Adrenal gland (tissue), 12 donors: Measurements from ENCODE around the gene SBSN. TPM values are rescaled to one million over a fixed set of nuclear protein-coding genes. Genes with fewer than 3 reads are reported as not detected.

Experiments used
- DNase-seq, 7 donors: peaks; one replicate each; pipeline ENCODE4 v3.0.0-alpha.2; 2019 to 2020
- H3K27ac ChIP-seq, 5 donors: fragments of 200-600 bp; sonication (generic) in 4 of 5; 1 replicate in 3 of 5; 2 replicates in 2 of 5; pipeline versions ENCODE4 v1.5.1 to v1.8.0; 2016 to 2020; ENCODE audit warnings: mild to moderate bottlenecking in 1 of 5
- H3K27me3 ChIP-seq: fragments of 200-600 bp; 2 replicates; pipeline ENCODE4 v1.8.0; 2021
- H3K36me3 ChIP-seq, 2 donors: fragments of 200-600 bp; replicated peaks in 1 of 2; 1 replicate in 1 of 2; 2 replicates in 1 of 2; pipeline versions ENCODE4 v1.5.1 to v1.8.0; 2018 to 2022
- H3K4me1 ChIP-seq, 2 donors: fragments of 200-600 bp; replicated peaks in 1 of 2; 1 replicate in 1 of 2; 2 replicates in 1 of 2; pipeline versions ENCODE4 v1.5.1 to v1.8.0; 2018 to 2021
- H3K4me3 ChIP-seq, 4 donors: fragments of 200-600 bp; sonication (generic) in 3 of 4; one replicate each; pipeline ENCODE4 v1.5.1; 2016 to 2018
- H3K9me3 ChIP-seq, 3 donors: fragments of 200-600 bp; sonication (generic) in 1 of 3; replicated peaks in 1 of 3; 1 replicate in 2 of 3; 2 replicates in 1 of 3; pipeline versions ENCODE4 v1.5.1 to v1.8.0; 2016 to 2021
- POLR2A ChIP-seq, 2 donors: fragments of 450-650 bp; IDR thresholded peaks; one replicate each; pipeline ENCODE4 v1.6.1; 2017; ENCODE audit warnings: antibody characterized with exemption in 2 of 2, mild to moderate bottlenecking in 2 of 2, moderate library complexity in 1 of 2
- WGBS, 4 donors: extraction: QIAGEN DNeasy Blood & Tissue Kit in 2 of 4; methylation state at CpG; one replicate each; pipeline versions ENCODE4 v1.1.5 to v1.1.7; 2013 to 2017; 5-methylcytosine and 5-hydroxymethylcytosine counted together
- intact Hi-C, 2 donors: fragments of 100-400 bp; cut with DNase I; formaldehyde crosslinking; loops; one replicate each; pipeline versions ENCODE4 v1.14.1 to v1.15.0; 2022 to 2023
- polyA plus RNA-seq, 3 donors: library from polyadenylated mRNA; stranded (reverse); fragments of 200-250 nt in 2 of 3; fragments of 350-450 nt in 1 of 3; fragmentation: Illumina TruSeq in 1 of 3; extraction: RNeasy Lipid Tissue Mini Kit (QIAGEN cat#74804) in 1 of 3; gene quantifications; one replicate each; pipeline ENCODE4 v1.2.3, GENCODE V29; 2013 to 2014
- total RNA-seq, 9 donors: library from RNA; depleted of rRNA in 4 of 9; stranded (reverse); fragments of >200 nt in 4 of 9; fragments of 120-200 nt in 1 of 9; fragmentation: NEBNext Ultra II Directional in 1 of 9; extraction: Animal tissue kit (Norgen Biotek cat#: 25700) in 1 of 9; gene quantifications; one replicate each; pipeline versions ENCODE4 v1.1.0 to v1.2.4, GENCODE V29; 2013 to 2023
- TF ChIP-seq, protein P1 (sequence below), 6 experiments: fragments of 450-650 bp in 4 of 6; fragments of 200-600 bp in 2 of 6; sonication (generic) in 1 of 6; IDR thresholded peaks; 1 replicate in 5 of 6; 2 replicates in 1 of 6; pipeline versions ENCODE4 v1.5.1 to v1.8.0; 2016 to 2021; ENCODE audit warnings: antibody characterized with exemption in 6 of 6, mild to moderate bottlenecking in 2 of 6, moderate library complexity in 1 of 6
- donor health status: healthy with polysubstance abuse.
- donor health status: Bipolar disorder and iron deficiency.
- donor health status: DM: yes; HTN: yes; CAD: no.
- donor health status: DM: no; HTN: no; CAD: no.
- donor health status: DM: no; HTN: no; CAD: no.
- donor health status: DM: yes; HTN: yes; CAD: no.

The SBSN gene
- total and polyA plus RNA-seq, 12 donors: 0.77 TPM; not detected in 11

GRCh38 chr19:35562336-35562735, 34.2 kb upstream of the SBSN start:
- intact Hi-C loops: no loop called here
- Histone ChIP-seq H3K27me3 (no peaks in the 10 kb centered on the region), H3K4me3 (no peak overlapping the region), H3K27ac (no peak overlapping the region), H3K9me3 (no peaks in the 10 kb centered on the region), H3K4me1 (peaks cover 6 to 10% of the 10 kb centered on the region in 2 donors), H3K36me3 (no peaks in the 10 kb centered on the region)
- WGBS, 4 donors: 57 to 79% (median 77%) methylated on average over 11 to 17 of the region's 17 CpGs
- no peak for DNase-seq
- TF ChIP-seq, protein P1, sequence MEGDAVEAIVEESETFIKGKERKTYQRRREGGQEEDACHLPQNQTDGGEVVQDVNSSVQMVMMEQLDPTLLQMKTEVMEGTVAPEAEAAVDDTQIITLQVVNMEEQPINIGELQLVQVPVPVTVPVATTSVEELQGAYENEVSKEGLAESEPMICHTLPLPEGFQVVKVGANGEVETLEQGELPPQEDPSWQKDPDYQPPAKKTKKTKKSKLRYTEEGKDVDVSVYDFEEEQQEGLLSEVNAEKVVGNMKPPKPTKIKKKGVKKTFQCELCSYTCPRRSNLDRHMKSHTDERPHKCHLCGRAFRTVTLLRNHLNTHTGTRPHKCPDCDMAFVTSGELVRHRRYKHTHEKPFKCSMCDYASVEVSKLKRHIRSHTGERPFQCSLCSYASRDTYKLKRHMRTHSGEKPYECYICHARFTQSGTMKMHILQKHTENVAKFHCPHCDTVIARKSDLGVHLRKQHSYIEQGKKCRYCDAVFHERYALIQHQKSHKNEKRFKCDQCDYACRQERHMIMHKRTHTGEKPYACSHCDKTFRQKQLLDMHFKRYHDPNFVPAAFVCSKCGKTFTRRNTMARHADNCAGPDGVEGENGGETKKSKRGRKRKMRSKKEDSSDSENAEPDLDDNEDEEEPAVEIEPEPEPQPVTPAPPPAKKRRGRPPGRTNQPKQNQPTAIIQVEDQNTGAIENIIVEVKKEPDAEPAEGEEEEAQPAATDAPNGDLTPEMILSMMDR (IDR thresholded peaks at IDR 0.05): no peak
- TF ChIP-seq POLR2A (IDR thresholded peaks at IDR 0.05): no peak

DNA sequence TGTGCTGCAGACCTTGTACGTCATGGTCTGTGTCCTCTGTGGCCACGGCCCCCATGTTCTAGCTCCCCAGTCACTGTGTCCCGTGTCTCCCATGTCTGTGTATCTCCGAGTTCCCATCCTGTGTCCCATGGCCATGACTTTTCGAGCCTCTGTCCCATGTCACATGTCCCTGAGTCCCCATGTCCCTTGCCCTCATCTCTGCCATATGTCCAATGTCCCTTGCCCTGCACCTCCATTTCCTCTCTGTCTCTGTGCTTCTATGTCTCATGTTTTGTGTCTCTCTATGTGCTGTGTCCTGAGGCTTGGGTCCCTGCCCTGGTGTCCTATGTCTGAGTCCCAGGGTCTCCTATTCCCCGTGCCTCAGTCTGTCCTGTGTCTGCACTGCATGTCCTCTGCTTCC, 33.3 kb upstream of the SBSN start:
- Histone ChIP-seq H3K4me1 (peaks cover 6 to 10% of the 10 kb centered on the region in 2 donors), H3K36me3 (no peaks in the 10 kb centered on the region), H3K4me3 (no peak overlapping the region), H3K27me3 (no peaks in the 10 kb centered on the region), H3K27ac (no peak overlapping the region), H3K9me3 (no peaks in the 10 kb centered on the region)
- no peak for DNase-seq
- WGBS, 4 donors: 81 to 87% (median 85%) methylated on average over 6 of the region's 6 CpGs
- TF ChIP-seq, protein P1 (IDR thresholded peaks at IDR 0.05): no peak
- TF ChIP-seq POLR2A (IDR thresholded peaks at IDR 0.05): no peak
- intact Hi-C loops: no loop called here

GRCh38 chr19:35560677-35561076, 32.6 kb upstream of the SBSN start:
- H3K36me3 ChIP-seq: no peaks in the 10 kb centered on the region
- H3K4me3 ChIP-seq: no peak overlapping the region
- WGBS, 4 donors: 76 to 91% (median 76%) methylated on average over 5 to 6 of the region's 6 CpGs
- no peaks in the 10 kb centered on the region for H3K9me3 ChIP-seq
- no peak overlapping the region for H3K27ac ChIP-seq
- no peak for DNase-seq
- no peaks in the 10 kb centered on the region for H3K27me3 ChIP-seq
- peaks cover 6 to 10% of the 10 kb centered on the region in 2 donors for H3K4me1 ChIP-seq
- TF ChIP-seq POLR2A (IDR thresholded peaks at IDR 0.05): no peak
- TF ChIP-seq, protein P1 (IDR thresholded peaks at IDR 0.05): no peak
- intact Hi-C loops: no loop called here

GRCh38 chr19:35560271-35560670, 32.2 kb upstream of the SBSN start:
- 83 to 93% (median 90%) methylated on average over 4 to 18 of the region's 18 CpGs for WGBS, 4 donors
- H3K27me3 ChIP-seq: no peaks in the 10 kb centered on the region
- no peaks in the 10 kb centered on the region for H3K36me3 ChIP-seq
- H3K4me3 ChIP-seq: no peak overlapping the region
- no peaks in the 10 kb centered on the region for H3K9me3 ChIP-seq
- TF ChIP-seq, protein P1 (IDR thresholded peaks at IDR 0.05): no peak
- no peak for TF ChIP-seq POLR2A (IDR thresholded peaks at IDR 0.05)
- H3K27ac ChIP-seq: no peak overlapping the region
- no peak for DNase-seq
- intact Hi-C loops: no loop called here
- H3K4me1 ChIP-seq: peaks cover 6 to 10% of the 10 kb centered on the region in 2 donors
